ENCODE measurements around the gene NR5A1.

NR5A1 gene

GRCh38 chr9:124513376-124513994 is 6.3 kb upstream of the NR5A1 start:
- DNase-seq = no peak

DNA sequence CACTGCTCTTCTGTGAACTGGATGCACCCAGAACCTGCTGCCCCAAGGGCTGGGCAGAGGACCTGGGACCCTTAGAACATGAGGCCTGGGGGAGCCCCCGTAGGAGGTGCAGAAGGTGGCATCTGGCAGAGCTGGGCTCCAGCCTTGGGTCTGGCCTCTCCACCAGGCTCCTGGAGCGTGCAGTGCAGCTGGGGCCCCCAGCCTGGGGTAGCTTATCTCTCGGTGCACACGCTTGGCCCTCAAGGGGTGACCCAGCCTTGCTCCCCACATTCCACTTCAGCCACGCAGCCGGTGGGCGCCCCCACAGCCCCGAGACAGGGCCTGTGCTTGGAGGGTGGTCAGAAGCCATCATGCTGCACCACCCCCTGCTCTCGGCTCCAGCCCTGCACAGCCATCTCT is 5.6 kb upstream of the NR5A1 start:
- DNase-seq = no peak

DNA sequence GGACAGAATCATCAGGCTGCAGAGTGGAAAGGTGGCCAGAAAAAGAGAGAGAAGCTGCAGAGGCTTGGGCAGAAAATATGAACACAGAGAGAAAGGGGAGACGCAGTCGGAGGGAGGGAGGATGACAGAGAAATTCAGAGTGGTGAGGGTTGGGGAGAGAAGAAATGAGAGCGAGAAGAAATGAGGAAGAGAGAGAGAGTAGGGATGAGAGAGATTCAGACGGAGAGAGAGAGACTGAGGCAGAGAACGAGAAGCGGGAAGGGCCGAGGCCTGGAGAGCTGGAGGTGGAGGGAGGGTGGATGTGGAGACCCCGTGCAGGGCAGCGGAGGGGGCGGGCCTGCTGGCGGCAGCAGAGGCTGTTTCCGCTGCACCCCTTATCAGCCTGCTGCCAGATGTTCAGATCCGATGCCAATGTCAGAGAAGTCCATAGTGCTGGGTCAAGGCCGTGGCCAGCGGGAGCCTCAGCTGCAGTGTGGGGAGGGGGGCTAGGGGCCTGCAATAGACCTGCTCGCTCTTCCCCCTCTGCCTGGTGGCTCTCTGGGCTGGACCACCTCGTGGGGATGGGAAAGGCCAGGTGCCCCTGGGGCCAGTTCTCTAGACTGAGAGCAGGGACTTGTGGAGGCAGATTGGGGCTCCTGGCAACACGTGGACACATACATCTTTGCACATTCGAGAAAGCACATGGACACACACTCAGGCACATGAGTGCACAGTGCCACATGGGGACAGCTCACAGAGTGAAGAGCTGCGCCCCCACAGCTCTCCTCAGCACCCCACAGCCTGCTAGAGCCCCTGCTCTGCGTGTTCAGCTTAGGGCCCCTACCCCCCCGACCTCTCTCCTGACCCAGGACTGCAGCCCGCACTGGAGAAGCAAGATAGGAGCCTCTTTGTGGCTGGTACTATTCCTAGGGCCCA is 4.9 kb upstream of the NR5A1 start:
- DNase-seq = no peak

DNA sequence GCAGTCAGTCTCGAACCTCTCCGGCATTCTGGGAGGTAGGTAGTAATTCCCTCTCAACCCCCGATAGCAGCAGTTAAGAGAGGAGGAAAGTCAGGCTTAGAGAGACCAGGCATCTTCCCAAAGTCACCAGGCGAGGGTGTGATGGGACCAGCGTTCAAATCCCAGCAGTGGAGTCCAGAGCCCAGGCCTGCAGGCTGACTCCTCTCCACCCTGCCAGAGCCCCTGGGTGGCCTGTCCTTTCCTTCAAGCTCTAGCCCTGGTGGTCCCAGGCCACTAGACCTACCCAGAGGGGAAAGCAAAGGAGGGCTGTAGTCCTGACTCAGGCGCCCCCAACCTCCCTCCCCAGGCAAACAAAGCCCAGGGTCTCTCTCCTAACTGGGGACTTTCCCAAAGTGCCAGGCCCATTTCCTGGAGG is 4.2 kb upstream of the NR5A1 start:
- DNase-seq = no peak

DNA sequence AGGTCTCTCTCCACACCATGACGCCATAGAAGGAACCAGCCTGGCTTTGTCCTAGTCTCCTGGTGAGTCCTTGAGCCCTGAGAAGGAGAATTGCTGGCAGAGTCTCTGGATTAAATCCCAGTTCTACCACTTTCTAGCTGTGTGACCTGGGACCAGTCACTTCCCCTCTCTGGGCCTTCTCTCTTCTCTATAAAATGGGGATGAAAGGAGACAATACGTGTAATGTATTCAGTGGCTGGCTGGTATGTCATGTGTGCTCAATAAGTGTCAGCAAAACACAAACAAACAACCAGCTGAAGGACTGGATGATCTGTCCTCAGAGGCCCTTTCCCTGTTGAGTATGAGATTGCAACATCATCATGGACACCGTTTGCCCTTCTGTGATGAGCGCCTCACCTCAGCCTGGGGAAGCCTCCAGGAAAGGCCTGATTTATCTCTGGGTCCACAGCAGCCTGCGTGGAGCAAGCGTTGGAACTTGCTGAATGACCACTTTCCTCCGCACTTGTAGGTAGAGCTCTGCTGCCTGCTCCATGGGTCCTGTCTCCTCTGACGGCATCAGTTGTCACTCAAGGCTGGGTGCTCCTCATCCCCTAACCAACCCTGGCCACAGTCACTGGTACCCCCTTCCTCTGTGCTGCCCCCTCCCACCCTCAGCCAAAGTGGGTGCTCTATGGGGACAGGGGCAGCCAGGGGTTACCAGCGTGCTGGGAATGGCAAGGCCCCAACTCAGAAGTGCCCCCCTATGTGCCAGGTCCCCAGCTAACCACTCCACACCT is 3.6 kb upstream of the NR5A1 start:
- no peak for DNase-seq

DNA sequence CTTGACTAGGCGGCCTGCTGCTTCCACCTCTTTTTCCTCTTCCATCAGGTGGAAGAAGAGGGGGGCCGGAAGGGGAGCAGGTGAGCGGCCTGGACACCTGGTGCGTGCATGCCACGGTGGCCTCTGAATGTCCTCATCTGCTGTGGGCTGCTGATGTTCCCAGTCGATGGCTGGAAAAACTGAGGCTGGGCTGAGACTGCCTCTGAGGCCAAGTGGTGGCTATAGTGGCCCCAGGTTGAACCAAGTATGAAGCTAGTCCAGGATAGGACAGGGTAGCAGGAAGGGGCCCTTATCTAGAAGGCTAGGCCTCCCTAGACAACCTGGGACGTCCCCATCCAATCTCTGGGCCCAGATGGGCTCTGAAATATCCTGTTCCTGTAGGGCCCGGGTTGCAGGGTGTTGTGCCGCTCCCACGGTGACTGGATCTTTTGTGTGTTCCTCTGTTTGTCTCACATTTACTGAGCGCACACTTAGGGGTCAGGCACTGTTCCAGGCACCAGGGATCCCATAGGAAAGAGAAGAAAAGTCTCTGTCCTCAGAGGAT is 753 bp upstream of the NR5A1 start:
- no peak for DNase-seq

GRCh38 chr9:124506433-124506832 is 766 bp downstream of the NR5A1 start:
- no peak for DNase-seq

GRCh38 chr9:124505901-124506346 is 1.3 kb downstream of the NR5A1 start:
- no peak for DNase-seq

DNA sequence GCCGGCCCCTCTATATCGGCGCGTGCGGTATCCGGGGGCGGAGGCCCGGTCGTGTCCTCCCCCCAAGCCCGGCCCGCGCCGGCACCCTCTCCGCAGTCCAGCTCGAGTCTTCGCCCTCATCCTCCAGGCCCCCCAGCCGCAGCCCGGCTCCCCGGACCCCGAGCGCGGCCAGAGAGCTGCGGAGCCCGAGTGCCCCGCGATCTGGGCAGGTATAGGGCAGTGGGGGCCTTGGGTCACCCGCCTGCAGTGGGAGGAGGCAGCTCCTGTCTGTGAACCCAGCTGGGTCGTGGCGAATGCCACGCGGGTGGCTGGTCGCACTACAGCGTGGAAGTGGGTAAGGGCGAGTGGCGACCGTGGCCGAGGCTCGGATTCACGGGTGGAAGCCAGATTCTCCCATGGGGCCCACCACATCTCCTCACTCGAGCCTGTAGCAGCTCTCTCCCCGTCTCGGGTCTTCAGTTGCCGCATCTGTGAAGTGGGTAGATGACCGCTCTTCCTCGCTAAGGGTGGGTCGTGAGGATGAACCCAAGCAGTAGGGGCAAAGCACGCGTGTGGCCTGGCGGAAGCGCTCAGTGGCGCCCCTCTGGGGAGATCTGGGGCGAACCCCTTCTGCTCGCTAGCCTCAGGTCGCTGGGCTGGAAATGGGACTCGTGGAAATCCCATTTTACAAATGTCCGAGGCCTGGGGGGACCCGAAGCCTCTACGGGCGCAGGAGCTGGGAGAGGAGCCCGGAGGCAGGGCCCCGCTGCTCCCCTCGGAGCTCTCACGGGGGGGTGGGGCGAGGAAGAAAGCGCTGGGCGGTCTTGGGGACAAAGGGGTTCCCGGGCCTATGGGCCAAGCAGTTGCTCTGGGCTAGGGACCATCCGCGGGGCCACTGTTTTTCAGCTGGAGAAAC is 1.9 kb downstream of the NR5A1 start:
- DNase-seq = no peak

DNA sequence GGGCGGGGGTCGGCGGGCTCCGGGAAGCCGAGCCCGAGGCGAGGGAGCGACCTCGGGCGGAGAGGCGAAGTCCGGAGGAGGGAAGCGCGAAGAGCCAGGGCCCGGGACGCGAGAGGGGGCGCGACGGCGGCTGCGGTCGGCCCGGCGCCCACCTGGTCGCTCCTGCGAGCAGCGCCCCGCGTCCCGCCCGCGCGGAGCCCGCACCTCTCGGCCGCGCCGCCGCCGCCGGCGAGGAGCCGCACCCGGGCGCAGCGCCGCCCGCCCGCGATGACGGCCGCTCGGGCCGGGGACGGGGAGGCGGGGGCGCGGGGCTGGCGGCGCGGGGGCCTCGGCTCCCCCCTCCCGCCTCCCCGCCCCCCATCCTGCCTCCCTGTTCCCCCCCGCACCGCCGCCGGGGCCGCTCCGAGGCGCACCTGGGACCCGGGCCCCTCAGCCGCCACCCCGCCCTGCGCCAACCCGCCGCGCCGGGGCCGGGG is 2.6 kb downstream of the NR5A1 start:
- no peak for DNase-seq

GRCh38 chr9:124503713-124504529 is 3.3 kb downstream of the NR5A1 start:
- no peak for DNase-seq

DNA sequence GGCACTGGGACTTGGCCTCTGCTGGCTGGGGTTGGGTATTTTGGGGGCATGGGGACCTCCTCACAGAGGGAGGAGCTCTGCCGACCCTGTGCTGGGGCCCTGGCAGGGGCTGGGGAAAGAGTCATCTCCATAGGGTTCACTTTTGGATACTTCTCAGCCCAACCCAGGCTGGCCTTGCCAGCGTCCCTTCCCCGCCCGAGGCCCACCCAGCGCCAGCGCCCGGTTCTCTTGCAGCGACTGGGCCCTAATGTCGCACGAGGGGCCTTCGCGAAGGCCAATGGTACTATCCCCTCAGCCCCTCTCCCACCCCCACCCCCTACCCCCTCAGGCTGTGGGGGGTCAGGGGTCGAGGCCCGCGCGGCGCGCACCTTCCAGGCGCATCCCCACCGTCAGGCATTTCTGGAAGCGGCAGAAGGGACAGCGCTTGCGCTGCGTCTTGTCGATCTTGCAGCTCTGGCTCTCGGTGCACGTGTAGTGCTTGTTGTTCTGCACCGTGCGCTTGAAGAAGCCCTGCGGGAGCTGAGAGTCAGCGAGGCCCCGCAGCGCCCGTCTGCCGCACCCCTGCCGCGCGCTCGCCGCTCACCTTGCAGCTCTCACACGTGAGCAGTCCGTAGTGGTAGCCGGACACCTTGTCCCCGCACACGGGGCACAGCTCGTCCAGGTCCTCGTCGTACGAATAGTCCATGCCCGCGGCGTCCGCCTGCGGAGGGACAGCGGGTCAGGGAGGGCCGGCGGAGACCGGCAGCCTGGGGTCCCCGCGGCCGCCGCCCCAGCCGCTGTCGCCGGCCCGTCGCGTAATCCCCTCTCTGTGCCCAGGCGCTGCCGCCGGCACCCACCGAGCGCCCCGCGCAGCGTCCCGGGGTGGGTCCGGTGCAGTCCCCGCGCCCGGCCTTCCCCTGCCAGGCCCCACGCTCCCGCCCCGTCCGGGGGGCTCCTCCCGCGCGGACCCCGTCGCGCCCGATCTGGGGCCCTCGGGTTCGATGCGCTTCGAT is 4.2 kb downstream of the NR5A1 start:
- no peak for DNase-seq

- DNase-seq = no peak
These were observed 5.4 kb downstream of the NR5A1 start for GRCh38 chr9:124501771-124502320.

- no peak for DNase-seq
These were observed 6.2 kb downstream of the NR5A1 start for GRCh38 chr9:124500796-124501611.

DNA sequence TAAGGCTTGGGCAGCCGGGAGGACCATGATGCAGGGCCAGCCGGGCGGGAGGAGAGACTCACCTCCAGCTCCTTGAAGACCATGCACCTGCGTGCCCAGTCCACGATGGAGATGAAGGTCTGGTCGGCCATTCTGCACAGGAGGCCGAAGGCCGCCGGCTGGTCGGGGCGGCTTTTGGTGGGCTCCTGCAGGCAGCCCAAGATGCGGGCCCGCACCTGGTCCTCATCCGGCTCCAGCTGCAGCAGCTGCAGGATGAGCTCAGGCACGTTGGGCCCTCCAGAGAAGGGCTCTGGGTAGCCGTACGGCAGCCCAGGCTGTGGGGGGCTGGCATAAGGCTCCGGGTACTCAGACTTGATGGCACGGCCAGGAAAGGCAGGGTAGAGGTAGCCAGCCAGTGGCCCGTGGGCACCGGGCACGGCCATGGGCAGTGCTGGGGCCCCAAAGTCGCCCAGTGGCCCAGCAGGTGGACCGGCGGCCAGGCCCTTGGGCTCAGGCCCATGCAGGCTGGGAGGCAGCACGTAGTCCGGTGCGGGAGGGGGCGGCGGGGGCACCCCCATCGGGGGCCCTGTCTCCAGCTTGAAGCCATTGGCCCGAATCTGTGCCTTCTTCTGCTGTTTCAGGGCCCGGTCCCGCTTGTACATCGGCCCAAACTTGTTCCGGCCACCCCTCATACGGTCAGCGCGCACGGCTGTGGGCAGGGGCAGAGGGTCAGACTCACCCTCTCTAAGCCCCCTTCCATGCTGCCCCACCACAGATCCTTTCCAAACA is 7.0 kb downstream of the NR5A1 start:
- DNase-seq = no peak

- no peak for DNase-seq
These were observed 8.0 kb downstream of the NR5A1 start for GRCh38 chr9:124499216-124499615.

GRCh38 chr9:124498499-124499146 is 8.6 kb downstream of the NR5A1 start:
- no peak for DNase-seq
